H9 (cell line): ENCODE measurements around the gene ZNF831. TPM values are rescaled to one million over a fixed set of nuclear protein-coding genes. Genes with fewer than 3 reads are reported as not detected.

Experiments
- DNase-seq: peaks from one replicate; pipeline ENCODE4 v3.0.0-alpha.2; 2017
- H2AFZ ChIP-seq: one replicate; pipeline ENCODE4 v1.6.1; 2013; ENCODE audit warnings: mild to moderate bottlenecking, low read length, control low read depth, moderate library complexity
- H2AK5ac ChIP-seq: 2 replicates; pipeline ENCODE4 v1.6.1; 2013; ENCODE audit warnings: low read length, control low read depth, mixed read lengths; ENCODE audit not compliant: insufficient read length
- H2BK120ac ChIP-seq: one replicate; pipeline ENCODE4 v1.6.1; 2013; ENCODE audit warnings: low read depth, mild to moderate bottlenecking, low read length, control low read depth, inconsistent platforms; ENCODE audit not compliant: poor library complexity, severe bottlenecking
- H2BK12ac ChIP-seq: 2 replicates; pipeline ENCODE4 v1.6.1; 2013; ENCODE audit warnings: low read length, control low read depth, mixed read lengths, low read depth; ENCODE audit not compliant: insufficient read length
- H2BK15ac ChIP-seq: 2 replicates; pipeline ENCODE4 v1.6.1; 2013; ENCODE audit warnings: low read depth, low read length, control low read depth
- H2BK20ac ChIP-seq: one replicate; pipeline ENCODE4 v1.6.1; 2013; ENCODE audit warnings: low read depth, mild to moderate bottlenecking, low read length, control low read depth, inconsistent platforms; ENCODE audit not compliant: poor library complexity, severe bottlenecking
- H2BK5ac ChIP-seq: 2 replicates; pipeline ENCODE4 v1.6.1; 2013; ENCODE audit warnings: low read length, control low read depth, mixed read lengths; ENCODE audit not compliant: insufficient read length
- H3K14ac ChIP-seq: 2 replicates; pipeline ENCODE4 v1.6.1; 2013; ENCODE audit warnings: low read length, control low read depth; ENCODE audit not compliant: insufficient read depth
- H3K18ac ChIP-seq: 2 replicates; pipeline ENCODE4 v1.6.1; 2013; ENCODE audit warnings: low read depth, mild to moderate bottlenecking, mixed read lengths, low read length, control low read depth; ENCODE audit not compliant: insufficient read length
- H3K23ac ChIP-seq: 2 replicates; pipeline ENCODE4 v1.6.1; 2013; ENCODE audit warnings: low read length, control low read depth, mixed read lengths, low read depth; ENCODE audit not compliant: insufficient read length
- H3K23me2 ChIP-seq: 2 replicates; pipeline ENCODE4 v1.6.1; 2013; ENCODE audit warnings: low read depth, mild to moderate bottlenecking, mixed read lengths, low read length, control low read depth; ENCODE audit not compliant: insufficient read length, poor library complexity, severe bottlenecking
- H3K27ac ChIP-seq: 2 replicates; pipeline ENCODE4 v1.5.1; 2013; ENCODE audit warnings: low read length, control low read depth, mixed read lengths, low read depth; ENCODE audit not compliant: insufficient read length
- H3K27me3 ChIP-seq: 2 replicates; pipeline ENCODE4 v1.6.1; 2013; ENCODE audit warnings: low read length, control low read depth, inconsistent platforms; ENCODE audit not compliant: insufficient read depth
- H3K4ac ChIP-seq: 2 replicates; pipeline ENCODE4 v1.6.1; 2013; ENCODE audit warnings: low read depth, mild to moderate bottlenecking, control low read depth, inconsistent platforms, low read length, moderate library complexity
- H3K4me1 ChIP-seq: 2 replicates; pipeline ENCODE4 v1.6.1; 2013; ENCODE audit warnings: low read length, control low read depth, inconsistent platforms; ENCODE audit not compliant: insufficient read depth
- H3K4me2 ChIP-seq: 2 replicates; pipeline ENCODE4 v1.6.1; 2013; ENCODE audit warnings: low read length, control low read depth, mixed read lengths; ENCODE audit not compliant: insufficient read length, insufficient read depth
- H3K56ac ChIP-seq: 2 replicates; pipeline ENCODE4 v1.6.1; 2013; ENCODE audit warnings: low read depth, mild to moderate bottlenecking, mixed read lengths, low read length, control low read depth; ENCODE audit not compliant: insufficient read length
- H3K79me1 ChIP-seq: 2 replicates; pipeline ENCODE4 v1.6.1; 2013; ENCODE audit warnings: low read depth, mild to moderate bottlenecking, moderate library complexity, low read length, control low read depth, inconsistent platforms; ENCODE audit not compliant: insufficient read depth, poor library complexity, severe bottlenecking
- H3K79me2 ChIP-seq: 2 replicates; pipeline ENCODE4 v1.6.1; 2013; ENCODE audit warnings: low read length, control low read depth, inconsistent platforms; ENCODE audit not compliant: insufficient read depth
- H3K9ac ChIP-seq: 2 replicates; pipeline ENCODE4 v1.6.1; 2013; ENCODE audit warnings: low read length, control low read depth, mixed read lengths; ENCODE audit not compliant: insufficient read length; ENCODE audit errors: extremely low read depth
- H3K9me3 ChIP-seq: one replicate; pipeline ENCODE4 v1.6.1; 2013; ENCODE audit warnings: low read depth, low read length, inconsistent platforms; ENCODE audit not compliant: control insufficient read depth
- H3T11ph ChIP-seq: one replicate; pipeline ENCODE4 v1.6.1; 2013; ENCODE audit warnings: mild to moderate bottlenecking, low read length, control low read depth, inconsistent platforms
- H4K20me1 ChIP-seq: one replicate; pipeline ENCODE4 v1.6.1; 2013; ENCODE audit not compliant: control insufficient read depth, insufficient read length, insufficient read depth
- H4K5ac ChIP-seq: 2 replicates; pipeline ENCODE4 v1.6.1; 2013; ENCODE audit warnings: low read depth, mild to moderate bottlenecking, mixed read lengths, low read length, control low read depth; ENCODE audit not compliant: insufficient read length
- H4K8ac ChIP-seq: replicated peaks from 2 replicates; pipeline ENCODE4 v1.6.1; 2013; ENCODE audit warnings: low read length, control low read depth, mixed read lengths, low read depth; ENCODE audit not compliant: insufficient read length
- H4K91ac ChIP-seq: 2 replicates; pipeline ENCODE4 v1.6.1; 2013; ENCODE audit warnings: low read depth, mild to moderate bottlenecking, moderate library complexity, mixed read lengths, low read length, control low read depth; ENCODE audit not compliant: insufficient read length
- H3K27ac Mint-ChIP-seq, 3 experiments: 2 replicates in 2 of 3; 3 replicates in 1 of 3; pipeline ENCODE4 v1.8.0; 2020 to 2021; ENCODE audit warnings: mixed read lengths in 3 of 3, mild to moderate bottlenecking in 1 of 3, moderate library complexity in 1 of 3
- H3K27me3 Mint-ChIP-seq: 2 replicates; pipeline ENCODE4 v1.8.0; 2021; ENCODE audit warnings: low read depth, mild to moderate bottlenecking, moderate library complexity, mixed read lengths
- H3K36me3 Mint-ChIP-seq, 3 experiments: 2 replicates in 2 of 3; 3 replicates in 1 of 3; pipeline ENCODE4 v1.8.0; 2020 to 2021; ENCODE audit warnings: low read depth in 3 of 3, mixed read lengths in 3 of 3; ENCODE audit not compliant: insufficient read depth in 1 of 3
- H3K4me1 Mint-ChIP-seq, 2 experiments: 2 replicates each; pipeline ENCODE4 v1.8.0; 2020; ENCODE audit warnings: mixed read lengths in 2 of 2
- H3K4me3 Mint-ChIP-seq, 2 experiments: 2 replicates in 1 of 2; 3 replicates in 1 of 2; pipeline ENCODE4 v1.8.0; 2020 to 2021; ENCODE audit warnings: mild to moderate bottlenecking in 2 of 2, mixed read lengths in 2 of 2, moderate library complexity in 1 of 2
- H3K9me3 Mint-ChIP-seq, 2 experiments: 2 replicates in 1 of 2; 3 replicates in 1 of 2; pipeline ENCODE4 v1.8.0; 2020; ENCODE audit warnings: mild to moderate bottlenecking in 2 of 2, mixed read lengths in 2 of 2, moderate library complexity in 1 of 2
- CTCF ChIP-seq: fragments of 200-600 bp; sonication (generic); conservative IDR thresholded peaks from 3 replicates; pipeline ENCODE4 v1.8.0; 2021; ENCODE audit warnings: antibody characterized with exemption, mild to moderate bottlenecking
- WGBS: extraction: QIAGEN DNeasy Blood & Tissue Kit; methylation state at CpG from one replicate; pipeline ENCODE4 v1.1.7; 2013; ENCODE audit warnings: missing lambda C conversion rate, low lambda C conversion rate, mixed read lengths; ENCODE audit not compliant: insufficient read length; ENCODE audit errors: extremely low coverage; 5-methylcytosine and 5-hydroxymethylcytosine counted together
- total RNA-seq: library from RNA; stranded (reverse); gene quantifications from 2 replicates; pipeline ENCODE4 v1.2.1, GENCODE V29; 2021

The ZNF831 gene
- total RNA-seq, 1 experiment from 2014 or later: not detected

- Mint-ChIP-seq H3K9me3 (no peaks in the 10 kb centered on the region), H3K27ac (no peak overlapping the region), H3K27me3 (peaks cover 14% of the 10 kb centered on the region), H3K4me3 (no peak overlapping the region), H3K4me1 (peaks cover 32 to 38% of the 10 kb centered on the region in 2 experiments), H3K36me3 (no peaks in the 10 kb centered on the region)
- no peak overlapping the region for H2BK5ac ChIP-seq
- no peak overlapping the region for H2BK15ac ChIP-seq
- no peak overlapping the region for H2AFZ ChIP-seq
- no peak overlapping the region for H3K56ac ChIP-seq
- TF ChIP-seq CTCF: no peak
- peaks cover 8% of the 10 kb centered on the region; the same call in 1 of the 2 replicates for H3K4me1 ChIP-seq
- no peak overlapping the region for H3K4me2 ChIP-seq
- no peak for DNase-seq
- H2AK5ac ChIP-seq: no peak overlapping the region
- no peak overlapping the region for H3K4ac ChIP-seq
- no peak overlapping the region for H4K5ac ChIP-seq
- WGBS: no CpG with 5 or more reads among the region's 10 CpGs
- H3K23me2 ChIP-seq: no peaks in the 10 kb centered on the region
- no peaks in the 10 kb centered on the region for H3K79me2 ChIP-seq
- H4K8ac ChIP-seq: no peak overlapping the region
- no peak overlapping the region for H3K18ac ChIP-seq
- H3K27ac ChIP-seq: no peak overlapping the region
- H3K14ac ChIP-seq: no peak overlapping the region
- H2BK120ac ChIP-seq: no peak overlapping the region
- H3K79me1 ChIP-seq: no peaks in the 10 kb centered on the region
- H3K9me3 ChIP-seq: no peaks in the 10 kb centered on the region
- no peaks in the 10 kb centered on the region for H4K20me1 ChIP-seq
- peaks cover 2% of the 10 kb centered on the region; the same call in 1 of the 2 replicates for H3K27me3 ChIP-seq
- no peak overlapping the region for H3K9ac ChIP-seq
- H3T11ph ChIP-seq: no peak overlapping the region
- H2BK12ac ChIP-seq: no peak overlapping the region
- no peak overlapping the region for H3K23ac ChIP-seq
- no peak overlapping the region for H2BK20ac ChIP-seq
- H4K91ac ChIP-seq: no peak overlapping the region
These were observed 40.7 kb downstream of the ZNF831 start for GRCh38 chr20:59204165-59204894.
